Measurements from ENCODE around the gene HOXA3. TPM values are rescaled to one million over a fixed set of nuclear protein-coding genes. Genes with fewer than 3 reads are reported as not detected.
A peak's percentile ranks its signal among the peaks of the same experiment; 100 is the strongest.

The HOXA3 gene
- total RNA-seq, 1 experiment from 2014 or later = 4.5 TPM

DNA sequence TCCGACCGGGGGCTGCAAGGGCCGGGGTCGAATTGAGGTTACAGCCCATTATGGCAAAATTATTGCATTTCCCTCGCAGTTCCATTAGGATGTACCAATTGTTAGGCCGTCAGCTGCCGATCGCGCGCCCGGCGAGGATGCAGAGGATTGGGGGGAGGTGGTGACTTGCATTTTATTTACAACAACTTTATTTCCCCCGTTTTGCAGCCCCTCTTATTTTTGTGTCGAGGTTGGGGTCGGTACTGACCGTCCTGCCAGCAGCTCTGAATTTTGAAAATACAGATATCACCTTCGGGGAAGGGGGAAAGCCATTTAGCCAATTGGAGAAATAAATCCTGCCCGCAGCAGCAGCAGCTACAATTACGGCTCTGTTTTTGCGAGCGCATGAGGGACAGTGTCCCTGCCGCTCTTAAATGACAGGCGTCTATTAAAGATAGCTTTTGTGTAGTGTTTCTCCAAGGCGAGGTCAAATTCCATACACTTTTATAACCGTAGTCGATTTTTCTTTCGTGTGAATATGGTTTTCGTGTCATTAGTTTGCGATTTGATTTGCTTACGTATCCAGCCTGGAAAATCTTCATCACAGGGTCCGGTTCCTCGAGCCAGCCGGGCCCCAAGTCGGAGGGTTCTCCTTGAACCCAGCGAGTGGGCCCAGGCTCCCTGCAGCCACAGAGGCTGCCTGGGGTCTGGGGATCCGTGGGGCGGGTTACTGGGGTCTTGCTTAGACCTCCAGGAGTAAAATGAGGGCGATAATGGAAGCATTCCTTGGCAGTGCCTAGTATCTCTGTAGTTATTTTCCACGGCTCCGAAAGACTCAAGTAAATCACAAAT is 8.2 kb downstream of the HOXA3 start:
- ATAC-seq = no peak
- intact Hi-C loops (cut with micrococcal nuclease) = no loop called here
- H3K27me3 ChIP-seq (ENCODE audit: low read length) = no peaks in the 10 kb centered on the region
- no peaks in the 10 kb centered on the region for H4K20me1 ChIP-seq (ENCODE audit: low read length)
- H3K4me1 ChIP-seq (ENCODE audit: insufficient read depth, low read length) = peaks cover 17% of the 10 kb centered on the region
- no peaks in the 10 kb centered on the region for H3K9me3 ChIP-seq (ENCODE audit: low read length)
- H3K4me2 ChIP-seq (ENCODE audit: low read length) = no peak overlapping the region
- ChIA-PET POLR2A (ENCODE audit: unreplicated experiment) (no interaction called here), CTCF (no interaction called here)
- H3K79me2 ChIP-seq (ENCODE audit: low read length) = peaks cover 31% of the 10 kb centered on the region
- no peak overlapping the region for H3K4me3 ChIP-seq (ENCODE audit: low read length)
- peaks cover 13% of the 10 kb centered on the region; the same call in 1 of the 2 replicates for H3K36me3 ChIP-seq (ENCODE audit: low read depth, low read length)
- H3K9me2 ChIP-seq (replicated peaks; ENCODE audit: low read length) = no peaks in the 10 kb centered on the region
- BruUV-seq (replicated peaks) = no TSS peak
- no peak overlapping the region for H3K9ac ChIP-seq (ENCODE audit: low read length)
- no peak overlapping the region for H2AFZ ChIP-seq (ENCODE audit: low read length)
- TF ChIP-seq, protein P1, sequence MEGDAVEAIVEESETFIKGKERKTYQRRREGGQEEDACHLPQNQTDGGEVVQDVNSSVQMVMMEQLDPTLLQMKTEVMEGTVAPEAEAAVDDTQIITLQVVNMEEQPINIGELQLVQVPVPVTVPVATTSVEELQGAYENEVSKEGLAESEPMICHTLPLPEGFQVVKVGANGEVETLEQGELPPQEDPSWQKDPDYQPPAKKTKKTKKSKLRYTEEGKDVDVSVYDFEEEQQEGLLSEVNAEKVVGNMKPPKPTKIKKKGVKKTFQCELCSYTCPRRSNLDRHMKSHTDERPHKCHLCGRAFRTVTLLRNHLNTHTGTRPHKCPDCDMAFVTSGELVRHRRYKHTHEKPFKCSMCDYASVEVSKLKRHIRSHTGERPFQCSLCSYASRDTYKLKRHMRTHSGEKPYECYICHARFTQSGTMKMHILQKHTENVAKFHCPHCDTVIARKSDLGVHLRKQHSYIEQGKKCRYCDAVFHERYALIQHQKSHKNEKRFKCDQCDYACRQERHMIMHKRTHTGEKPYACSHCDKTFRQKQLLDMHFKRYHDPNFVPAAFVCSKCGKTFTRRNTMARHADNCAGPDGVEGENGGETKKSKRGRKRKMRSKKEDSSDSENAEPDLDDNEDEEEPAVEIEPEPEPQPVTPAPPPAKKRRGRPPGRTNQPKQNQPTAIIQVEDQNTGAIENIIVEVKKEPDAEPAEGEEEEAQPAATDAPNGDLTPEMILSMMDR (conservative IDR thresholded peaks at IDR 0.05; ENCODE audit: low read depth, low read length) = 0 out of 2 replicates have a peak, but pooled peaks have one; percentile 0
- no peak for TF ChIP-seq EZH2 (IDR thresholded peaks at IDR 0.05; ENCODE audit: low read length, unreplicated experiment)
- H3F3A ChIP-seq (ENCODE audit: low read length, unreplicated experiment) = no peaks in the 10 kb centered on the region
- no peak for DNase-seq
- H3K27ac ChIP-seq (ENCODE audit: low read length) = no peak overlapping the region

DNA sequence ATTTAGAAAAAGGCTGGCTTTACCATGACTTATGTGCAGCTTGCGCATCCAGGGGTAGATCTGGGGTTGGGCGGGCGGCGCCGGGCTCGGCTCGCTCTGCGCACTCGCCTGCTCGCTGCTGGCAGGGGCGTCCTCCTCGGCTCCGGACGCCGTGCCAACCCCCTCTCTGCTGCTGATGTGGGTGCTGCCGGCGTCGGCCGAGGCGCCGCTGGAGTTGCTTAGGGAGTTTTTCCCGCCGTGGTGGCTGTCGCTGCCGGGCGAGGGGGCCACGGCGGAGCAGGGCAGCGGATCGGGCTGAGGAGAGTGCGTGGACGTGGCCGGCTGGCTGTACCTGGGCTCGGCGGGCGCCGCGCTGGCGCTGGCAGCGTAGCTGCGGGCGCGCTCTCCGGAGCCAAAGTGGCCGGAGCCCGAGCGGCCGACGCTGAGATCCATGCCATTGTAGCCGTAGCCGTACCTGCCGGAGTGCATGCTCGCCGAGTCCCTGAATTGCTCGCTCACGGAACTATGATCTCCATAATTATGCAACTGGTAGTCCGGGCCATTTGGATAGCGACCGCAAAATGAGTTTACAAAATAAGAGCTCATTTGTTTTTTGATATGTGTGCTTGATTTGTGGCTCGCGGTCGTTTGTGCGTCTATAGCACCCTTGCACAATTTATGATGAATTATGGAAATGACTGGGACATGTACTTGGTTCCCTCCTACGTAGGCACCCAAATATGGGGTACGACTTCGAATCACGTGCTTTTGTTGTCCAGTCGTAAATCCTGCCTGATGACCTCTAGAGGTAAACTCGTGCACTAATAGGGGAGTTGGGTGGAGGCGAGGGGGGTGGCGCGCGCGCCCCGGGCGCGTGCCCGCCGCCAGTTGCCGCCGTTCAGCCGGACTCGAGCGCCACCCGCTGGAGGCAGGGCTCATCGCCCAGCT is 9.1 kb downstream of the HOXA3 start, which contains the start of gene HOXA5:
Gene HOXA5, minus strand, starts transcription at position 659 of the 927 bp plus-strand sequence. Its CDS starts 74 bp downstream, at position 585.
- Histone ChIP-seq H3K27me3 (ENCODE audit: low read length) (no peaks in the 10 kb centered on the region), H3K79me2 (ENCODE audit: low read length) (peaks cover 22% of the 10 kb centered on the region), H2AFZ (ENCODE audit: low read length) (no peak within 1 kb of the TSS), H4K20me1 (ENCODE audit: low read length) (no peaks in the 10 kb centered on the region), H3K27ac (ENCODE audit: low read length) (no peak within 1 kb of the TSS), H3K36me3 (ENCODE audit: low read depth, low read length) (peaks cover 13% of the 10 kb centered on the region; the same call in 1 of the 2 replicates), H3K4me3 (ENCODE audit: low read length) (no peak within 1 kb of the TSS), H3K9ac (ENCODE audit: low read length) (no peak within 1 kb of the TSS), H3K4me2 (ENCODE audit: low read length) (no peak within 1 kb of the TSS), H3K4me1 (ENCODE audit: insufficient read depth, low read length) (peaks cover 11% of the 10 kb centered on the region), H3K9me2 (replicated peaks; ENCODE audit: low read length) (no peaks in the 10 kb centered on the region), H3F3A (ENCODE audit: low read length, unreplicated experiment) (no peaks in the 10 kb centered on the region), H3K9me3 (ENCODE audit: low read length) (no peaks in the 10 kb centered on the region)
- TF ChIP-seq EZH2phosphoT487 (IDR thresholded peaks at IDR 0.05; ENCODE audit: borderline replicate concordance, low read length) (no peak), EZH2 (IDR thresholded peaks at IDR 0.05; ENCODE audit: low read length, unreplicated experiment) (no peak)
- TF ChIP-seq, protein P1 (conservative IDR thresholded peaks at IDR 0.05; ENCODE audit: low read depth, low read length) = no peak; the same call in 1 of the 2 replicates
- ATAC-seq (no peak), DNase-seq (no peak)
- intact Hi-C loops (cut with micrococcal nuclease) = no loop called here
- BruUV-seq (replicated peaks) = no TSS peak
- POLR2A ChIA-PET (ENCODE audit: unreplicated experiment) = no interaction called here
- CTCF ChIA-PET = no interaction called here

Data from PC-3 (cell line).